Lower lobe of right lung (tissue), 2 donors: Measurements from ENCODE around the gene MRTFA. TPM values are rescaled to one million over a fixed set of nuclear protein-coding genes. Genes with fewer than 3 reads are reported as not detected.

Source experiments
- ATAC-seq, 2 donors: fragments of 200-7000 bp; cut with Tn5 transposase; one replicate each; pipeline ENCODE4 v1.9.1; 2020 to 2022; ENCODE audit warnings: mild to moderate bottlenecking in 2 of 2, moderate library complexity in 2 of 2
- DNase-seq: peaks from one replicate; pipeline ENCODE4 v3.0.0-alpha.2; 2020
- H3K27ac ChIP-seq: fragments of 200-600 bp; one replicate; pipeline ENCODE4 v1.8.0; 2022
- H3K27me3 ChIP-seq: fragments of 200-600 bp; one replicate; pipeline ENCODE4 v1.8.0; 2022; ENCODE audit warnings: low read depth
- H3K36me3 ChIP-seq: fragments of 200-600 bp; one replicate; pipeline ENCODE4 v1.8.0; 2022; ENCODE audit warnings: mild to moderate bottlenecking
- H3K4me1 ChIP-seq: fragments of 200-600 bp; one replicate; pipeline ENCODE4 v1.8.0; 2022
- H3K4me3 ChIP-seq: fragments of 200-600 bp; one replicate; pipeline ENCODE4 v1.8.0; 2022; ENCODE audit warnings: mild to moderate bottlenecking
- H3K9me3 ChIP-seq: fragments of 200-600 bp; one replicate; pipeline ENCODE4 v1.8.0; 2022
- CTCF ChIP-seq: fragments of 200-600 bp; IDR thresholded peaks from one replicate; pipeline ENCODE4 v1.8.0; 2022; ENCODE audit warnings: antibody characterized with exemption, mild to moderate bottlenecking
- intact Hi-C: fragments of 100-400 bp; cut with DNase I; formaldehyde crosslinking; loops from one replicate; pipeline ENCODE4 v1.11.0; 2022
- total RNA-seq: library from RNA; stranded (reverse); fragmentation: NEBNext Ultra II Directional; extraction: Animal tissue kit (Norgen Biotek cat#: 25700); gene quantifications from one replicate; pipeline ENCODE4 v1.2.1, GENCODE V29; 2021
- donor health status: DM: no; HTN: yes; CAD: no; lungs with severe emphysema.

MRTFA gene
- total RNA-seq, 1 donor from 2014 or later, result 54.2 TPM

DNA sequence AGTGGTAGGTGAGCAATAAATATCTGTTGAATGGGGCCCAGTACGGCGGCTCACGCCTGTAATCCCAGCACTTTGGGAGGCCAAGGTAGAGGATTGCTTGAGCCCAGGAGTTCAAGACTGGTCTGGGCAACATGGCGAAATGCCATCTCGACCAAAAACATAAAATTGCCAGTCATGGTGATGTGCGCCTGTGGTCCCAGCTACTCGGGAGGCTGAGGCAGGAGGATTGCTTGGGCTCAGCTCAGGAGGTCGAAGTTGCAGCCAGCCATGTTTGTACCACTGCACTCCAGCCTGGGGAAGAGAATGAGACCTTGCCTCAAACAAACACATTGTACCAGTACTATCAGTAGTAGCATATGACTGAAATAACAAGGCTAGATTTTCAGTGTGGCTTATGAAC lies 262.0 kb downstream of the MRTFA start:
- ATAC-seq, result no peak
- Histone ChIP-seq H3K4me1 (peaks cover 9% of the 10 kb centered on the region), H3K27ac (no peak overlapping the region), H3K27me3 (no peaks in the 10 kb centered on the region), H3K36me3 (no peaks in the 10 kb centered on the region), H3K4me3 (no peak overlapping the region), H3K9me3 (no peaks in the 10 kb centered on the region)
- TF ChIP-seq CTCF, result no peak
- intact Hi-C loops, result no loop called here
- no peak for DNase-seq

GRCh38 chr22:40368836-40369235 lies 267.7 kb downstream of the MRTFA start:
- intact Hi-C loops, result no loop called here
- TF ChIP-seq CTCF, result no peak
- Histone ChIP-seq H3K4me3 (no peak overlapping the region), H3K36me3 (peaks cover 47% of the 10 kb centered on the region), H3K27me3 (no peaks in the 10 kb centered on the region), H3K9me3 (no peaks in the 10 kb centered on the region), H3K27ac (no peak overlapping the region), H3K4me1 (peaks cover 9% of the 10 kb centered on the region)
- DNase-seq, result no peak
- ATAC-seq, result no peak

GRCh38 chr22:40368016-40368415 lies 268.5 kb downstream of the MRTFA start:
- ATAC-seq (no peak), DNase-seq (no peak)
- no peaks in the 10 kb centered on the region for H3K9me3 ChIP-seq
- no peak overlapping the region for H3K4me3 ChIP-seq
- TF ChIP-seq CTCF, result no peak
- intact Hi-C loops, result no loop called here
- peaks cover 56% of the 10 kb centered on the region for H3K36me3 ChIP-seq
- no peaks in the 10 kb centered on the region for H3K27me3 ChIP-seq
- H3K4me1 ChIP-seq, result peaks cover 9% of the 10 kb centered on the region
- H3K27ac ChIP-seq, result no peak overlapping the region

DNA sequence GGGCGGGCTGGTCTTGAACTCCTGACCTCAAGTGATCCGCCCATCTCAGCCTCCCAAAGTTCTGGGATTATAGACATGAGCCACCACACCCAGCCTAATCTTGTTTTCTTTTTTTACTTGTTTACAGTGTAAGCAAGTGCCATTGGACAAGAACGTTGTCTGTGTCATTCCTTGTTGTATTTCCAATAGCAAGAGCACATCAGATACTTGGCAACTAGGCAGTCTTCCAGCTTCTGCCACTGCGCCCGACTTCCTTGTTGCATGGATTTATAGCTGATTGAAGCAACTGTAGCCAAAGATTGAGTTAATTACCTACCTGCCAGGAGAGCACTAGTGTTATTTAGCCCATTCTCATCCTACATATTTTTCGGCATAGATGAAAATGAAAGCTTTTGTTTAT lies 269.2 kb downstream of the MRTFA start:
- intact Hi-C loops, result no loop called here
- no peak for DNase-seq

GRCh38 chr22:40366068-40366467 lies 270.5 kb downstream of the MRTFA start:
- ATAC-seq, result no peak
- H3K27ac ChIP-seq, result no peak overlapping the region
- no peak overlapping the region for H3K4me3 ChIP-seq
- H3K4me1 ChIP-seq, result peaks cover under 1% of the 10 kb centered on the region
- H3K36me3 ChIP-seq, result peaks cover 75% of the 10 kb centered on the region
- no peaks in the 10 kb centered on the region for H3K27me3 ChIP-seq
- intact Hi-C loops, result no loop called here
- TF ChIP-seq CTCF, result no peak
- DNase-seq, result no peak
- H3K9me3 ChIP-seq, result no peaks in the 10 kb centered on the region

More for the DNA sequence above, 269.2 kb downstream of the MRTFA start:
- H3K4me3 ChIP-seq, result no peak overlapping the region
- H3K27ac ChIP-seq, result no peak overlapping the region
- peaks cover 62% of the 10 kb centered on the region for H3K36me3 ChIP-seq
- H3K4me1 ChIP-seq, result peaks cover 9% of the 10 kb centered on the region
- no peak for TF ChIP-seq CTCF
- H3K27me3 ChIP-seq, result no peaks in the 10 kb centered on the region
- ATAC-seq, result no peak
- H3K9me3 ChIP-seq, result no peaks in the 10 kb centered on the region

- ATAC-seq (no peak), DNase-seq (no peak)
- intact Hi-C loops, result no loop called here
- Histone ChIP-seq H3K4me3 (no peak overlapping the region), H3K9me3 (no peaks in the 10 kb centered on the region), H3K27me3 (no peaks in the 10 kb centered on the region), H3K36me3 (peaks cover 91% of the 10 kb centered on the region), H3K4me1 (no peaks in the 10 kb centered on the region), H3K27ac (no peak overlapping the region)
- no peak for TF ChIP-seq CTCF
These were observed 272.1 kb downstream of the MRTFA start for GRCh38 chr22:40364431-40364830.
